BLaER1 (cell line): ENCODE measurements around the gene DMAP1.

Source experiments
- H3K27ac ChIP-seq: shearing (Covaris generic); formaldehyde crosslinking; 2 replicates; pipeline ENCODE4 v1.8.1; 2022
- H3K27me3 ChIP-seq: shearing (Covaris generic); formaldehyde crosslinking; 2 replicates; pipeline ENCODE4 v1.8.1; 2022
- H3K36me3 ChIP-seq: shearing (Covaris generic); formaldehyde crosslinking; 2 replicates; pipeline ENCODE4 v1.8.1; 2022
- H3K4me1 ChIP-seq: shearing (Covaris generic); formaldehyde crosslinking; 2 replicates; pipeline ENCODE4 v1.8.1; 2022
- H3K4me2 ChIP-seq: shearing (Covaris generic); formaldehyde crosslinking; 2 replicates; pipeline ENCODE4 v1.8.1; 2022
- H3K4me3 ChIP-seq: shearing (Covaris generic); formaldehyde crosslinking; 2 replicates; pipeline ENCODE4 v1.8.1; 2022
- H3K9ac ChIP-seq: shearing (Covaris generic); formaldehyde crosslinking; 2 replicates; pipeline ENCODE4 v1.8.1; 2022
- H3K9me3 ChIP-seq: shearing (Covaris generic); formaldehyde crosslinking; 2 replicates; pipeline ENCODE4 v1.8.1; 2022
- H4K20me1 ChIP-seq: shearing (Covaris generic); formaldehyde crosslinking; 2 replicates; pipeline ENCODE4 v1.8.1; 2022
- Cebpa-rat ChIP-seq: shearing (Covaris generic); IDR thresholded peaks from 2 replicates; pipeline ENCODE4 v1.8.1; 2022

Gene DMAP1

GRCh38 chr1:44239331-44239960, 26.2 kb downstream of the DMAP1 start:
- Histone ChIP-seq H3K4me2 (peak overlapping the region; percentile 66), H3K9me3 (no peaks in the 10 kb centered on the region), H3K9ac (peak overlapping the region; percentile 56), H3K4me1 (peaks cover 39% of the 10 kb centered on the region), H3K4me3 (no peak overlapping the region), H3K27ac (peak overlapping the region; percentile 76), H3K27me3 (no peaks in the 10 kb centered on the region), H4K20me1 (no peaks in the 10 kb centered on the region), H3K36me3 (peaks cover 40% of the 10 kb centered on the region)
- TF ChIP-seq Cebpa-rat: no peak

GRCh38 chr1:44239961-44240371, 26.7 kb downstream of the DMAP1 start:
- Histone ChIP-seq H3K4me2 (peak overlapping the region; percentile 66), H3K27me3 (no peaks in the 10 kb centered on the region), H4K20me1 (no peaks in the 10 kb centered on the region), H3K4me1 (peaks cover 39% of the 10 kb centered on the region), H3K4me3 (no peak overlapping the region), H3K9me3 (no peaks in the 10 kb centered on the region), H3K27ac (peak overlapping the region; percentile 76), H3K36me3 (peaks cover 40% of the 10 kb centered on the region), H3K9ac (peak overlapping the region; percentile 56)
- no peak for TF ChIP-seq Cebpa-rat

DNA sequence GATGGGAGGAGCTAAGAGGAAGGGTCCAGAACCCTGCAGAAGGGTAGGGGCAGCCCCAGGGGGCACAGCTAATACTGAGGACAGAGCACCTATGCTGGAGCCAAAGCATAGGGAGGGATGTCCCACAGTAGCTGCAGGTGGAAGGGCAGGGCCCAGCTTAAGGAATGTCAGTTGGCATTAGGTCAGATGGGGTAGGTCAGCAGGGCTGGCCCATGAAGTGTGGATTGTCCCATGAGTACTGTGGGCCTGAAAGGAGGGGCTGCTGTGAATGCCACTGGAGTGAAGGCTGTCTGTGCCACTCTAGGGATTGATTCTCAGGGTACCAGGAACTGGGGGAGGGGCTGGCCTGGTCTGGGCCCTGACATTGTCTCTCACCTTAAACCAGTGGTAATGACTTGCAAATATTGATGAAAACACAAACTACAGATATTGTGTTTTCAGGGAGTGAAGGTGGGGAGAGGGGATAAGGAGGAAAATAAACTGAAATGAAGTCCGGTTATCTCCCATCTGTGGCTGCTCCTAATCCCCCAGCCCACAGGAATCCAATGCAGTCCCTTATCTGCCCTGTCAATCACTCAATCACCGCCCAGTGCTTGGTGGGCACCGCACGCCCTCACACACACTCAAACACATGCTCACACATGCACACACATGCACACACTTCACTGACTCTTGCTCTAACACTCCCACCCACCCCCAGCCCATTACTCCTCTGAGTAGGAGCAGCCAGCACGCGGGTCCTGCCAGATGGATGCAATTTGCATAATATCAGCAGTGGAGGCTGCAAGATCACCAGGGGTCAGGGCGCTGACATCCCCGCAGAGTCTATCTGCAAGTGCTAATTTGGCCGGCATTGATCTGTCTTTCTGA, 27.8 kb downstream of the DMAP1 start:
- H3K9me3 ChIP-seq: no peaks in the 10 kb centered on the region

GRCh38 chr1:44242746-44243145, 29.5 kb downstream of the DMAP1 start:
- TF ChIP-seq Cebpa-rat: no peak
- H3K9ac ChIP-seq: no peak overlapping the region

More for the DNA sequence above, 27.8 kb downstream of the DMAP1 start:
- Histone ChIP-seq H3K4me2 (peak overlapping the region; percentile 66), H3K27me3 (no peaks in the 10 kb centered on the region), H3K36me3 (peaks cover 44% of the 10 kb centered on the region), H3K9ac (peak overlapping the region; percentile 56; the same call in 1 of the 2 replicates), H3K4me1 (peaks cover 48% of the 10 kb centered on the region), H3K4me3 (no peak overlapping the region), H3K27ac (peak overlapping the region; percentile 76), H4K20me1 (no peaks in the 10 kb centered on the region)
- no peak for TF ChIP-seq Cebpa-rat

DNA sequence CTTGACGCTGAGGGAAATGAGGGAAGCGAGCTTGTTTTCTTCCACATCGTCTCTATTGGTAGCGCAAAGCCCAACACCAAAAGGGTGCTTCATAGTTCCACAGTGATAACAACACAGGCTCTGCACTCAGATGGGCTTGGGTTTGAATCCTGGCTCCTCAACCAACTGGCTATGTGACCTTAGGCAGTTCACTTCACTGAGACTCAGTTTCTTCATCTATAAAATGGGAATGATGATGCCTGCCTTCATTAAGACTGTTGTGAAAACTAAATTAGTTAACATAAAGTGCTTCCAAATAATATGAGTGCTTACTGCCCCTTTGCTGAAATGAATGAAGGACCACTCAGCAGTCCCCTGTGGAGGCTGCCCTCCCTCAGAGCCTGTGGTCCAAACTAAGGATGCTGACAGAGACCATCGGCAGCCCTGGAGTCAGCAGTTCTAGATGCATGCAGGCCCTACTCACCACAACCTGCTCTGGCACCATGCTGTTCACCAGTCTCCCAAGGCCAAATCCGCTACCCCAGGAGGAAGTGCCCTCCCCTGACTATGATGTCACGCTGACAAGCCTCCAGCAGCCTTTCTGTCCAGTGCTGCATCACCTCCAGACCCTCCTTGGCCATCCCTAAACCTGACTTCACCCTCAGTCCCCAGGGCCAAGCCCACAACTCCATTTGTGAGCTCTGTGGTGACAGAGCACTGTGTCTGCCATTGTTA, 30.7 kb downstream of the DMAP1 start:
- Histone ChIP-seq H3K36me3 (peaks cover 70% of the 10 kb centered on the region), H3K4me2 (no peak overlapping the region), H4K20me1 (peaks cover 10% of the 10 kb centered on the region; the same call in 1 of the 2 replicates), H3K4me1 (peaks cover 45% of the 10 kb centered on the region), H3K4me3 (no peak overlapping the region), H3K9ac (no peak overlapping the region), H3K27me3 (no peaks in the 10 kb centered on the region), H3K9me3 (no peaks in the 10 kb centered on the region), H3K27ac (no peak overlapping the region)
- TF ChIP-seq Cebpa-rat: no peak

More at GRCh38 chr1:44242746-44243145, 29.5 kb downstream of the DMAP1 start:
- Histone ChIP-seq H3K9me3 (no peaks in the 10 kb centered on the region), H3K4me3 (no peak overlapping the region), H3K27ac (no peak overlapping the region), H3K36me3 (peaks cover 58% of the 10 kb centered on the region), H4K20me1 (0 out of 2 replicates have a peak, but pooled peaks cover 1% of the 10 kb centered on the region), H3K4me1 (peaks cover 53% of the 10 kb centered on the region), H3K27me3 (no peaks in the 10 kb centered on the region), H3K4me2 (no peak overlapping the region)

- Histone ChIP-seq H3K36me3 (peaks cover 78% of the 10 kb centered on the region), H3K9ac (no peak overlapping the region), H3K4me3 (no peak overlapping the region), H3K27ac (no peak overlapping the region), H3K4me2 (no peak overlapping the region; the same call in 1 of the 2 replicates), H3K27me3 (no peaks in the 10 kb centered on the region), H3K9me3 (no peaks in the 10 kb centered on the region), H3K4me1 (peaks cover 34% of the 10 kb centered on the region), H4K20me1 (peaks cover 20% of the 10 kb centered on the region; the same call in 1 of the 2 replicates)
- TF ChIP-seq Cebpa-rat: no peak
Measured at GRCh38 chr1:44244986-44245385, 31.7 kb downstream of the DMAP1 start.

GRCh38 chr1:44246806-44247205, 33.5 kb downstream of the DMAP1 start:
- H3K9ac ChIP-seq: no peak overlapping the region
- H3K4me2 ChIP-seq: no peak overlapping the region
- no peak for TF ChIP-seq Cebpa-rat
- peaks cover 34% of the 10 kb centered on the region; the same call in 1 of the 2 replicates for H4K20me1 ChIP-seq
- peaks cover 16% of the 10 kb centered on the region for H3K4me1 ChIP-seq
- H3K36me3 ChIP-seq: peaks cover 89% of the 10 kb centered on the region
- H3K9me3 ChIP-seq: no peaks in the 10 kb centered on the region
- H3K4me3 ChIP-seq: no peak overlapping the region
- H3K27me3 ChIP-seq: no peaks in the 10 kb centered on the region
- H3K27ac ChIP-seq: no peak overlapping the region

GRCh38 chr1:44249543-44249942, 36.3 kb downstream of the DMAP1 start:
- H3K36me3 ChIP-seq: peaks cover 67% of the 10 kb centered on the region
- TF ChIP-seq Cebpa-rat: no peak
- H3K4me3 ChIP-seq: no peak overlapping the region
- peaks cover 47% of the 10 kb centered on the region for H4K20me1 ChIP-seq
- H3K9ac ChIP-seq: no peak overlapping the region
- no peaks in the 10 kb centered on the region for H3K9me3 ChIP-seq
- H3K27me3 ChIP-seq: no peaks in the 10 kb centered on the region
- peaks cover 13% of the 10 kb centered on the region for H3K4me1 ChIP-seq
- no peak overlapping the region for H3K27ac ChIP-seq
- no peak overlapping the region for H3K4me2 ChIP-seq

DNA sequence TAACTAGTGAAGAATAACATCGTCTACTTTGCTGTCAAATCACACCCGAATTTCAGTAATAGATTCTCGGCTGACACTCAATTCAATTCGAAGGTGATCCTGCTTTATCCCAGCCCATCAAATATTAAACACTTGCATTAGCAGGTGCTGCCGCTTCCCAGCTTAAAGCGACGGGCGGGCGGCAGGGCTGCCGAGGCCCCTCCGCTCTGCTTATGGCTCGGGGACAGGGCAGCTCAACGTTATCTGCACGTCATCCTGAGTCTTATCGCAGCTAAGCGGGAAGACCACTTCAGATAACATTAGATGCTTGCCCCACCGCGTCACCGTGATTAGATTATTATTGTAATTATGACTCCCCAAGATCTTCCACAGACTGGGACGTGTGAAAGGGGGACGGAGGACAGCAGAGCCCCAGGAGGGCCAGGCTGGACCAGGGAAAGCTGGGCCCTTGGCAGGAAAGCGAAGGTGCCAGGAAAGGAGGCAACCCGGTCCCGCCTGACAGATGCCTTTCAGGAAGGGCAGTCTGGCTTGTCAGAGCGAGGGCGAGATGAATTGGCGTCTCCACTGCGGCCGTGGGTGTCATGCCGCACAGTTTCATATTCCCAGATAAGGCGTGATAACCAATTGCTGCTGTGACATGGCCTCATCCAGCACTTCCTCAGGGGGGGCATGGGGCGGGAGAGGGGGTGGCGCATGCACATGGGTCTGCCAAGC, 37.0 kb downstream of the DMAP1 start:
- no peaks in the 10 kb centered on the region for H3K9me3 ChIP-seq
- H3K4me1 ChIP-seq: peaks cover 11% of the 10 kb centered on the region
- no peak overlapping the region for H3K4me3 ChIP-seq
- H3K27ac ChIP-seq: no peak overlapping the region
- H3K9ac ChIP-seq: no peak overlapping the region
- TF ChIP-seq Cebpa-rat: no peak
- H4K20me1 ChIP-seq: peaks cover 47% of the 10 kb centered on the region
- H3K4me2 ChIP-seq: no peak overlapping the region
- no peaks in the 10 kb centered on the region for H3K27me3 ChIP-seq
- H3K36me3 ChIP-seq: peaks cover 70% of the 10 kb centered on the region
